GM12801 (cell line): Measurements from ENCODE around the gene GOLIM4.

Experiments used
- TF ChIP-seq, protein P1 (sequence below): IDR thresholded peaks from one replicate; pipeline ENCODE4 v1.5.1; 2011; ENCODE audit warnings: control low read depth; ENCODE audit not compliant: insufficient read length; ENCODE audit errors: extremely low read depth

GOLIM4 gene

GRCh38 chr3:168068346-168068745, 27.4 kb downstream of the GOLIM4 start:
- TF ChIP-seq, protein P1, sequence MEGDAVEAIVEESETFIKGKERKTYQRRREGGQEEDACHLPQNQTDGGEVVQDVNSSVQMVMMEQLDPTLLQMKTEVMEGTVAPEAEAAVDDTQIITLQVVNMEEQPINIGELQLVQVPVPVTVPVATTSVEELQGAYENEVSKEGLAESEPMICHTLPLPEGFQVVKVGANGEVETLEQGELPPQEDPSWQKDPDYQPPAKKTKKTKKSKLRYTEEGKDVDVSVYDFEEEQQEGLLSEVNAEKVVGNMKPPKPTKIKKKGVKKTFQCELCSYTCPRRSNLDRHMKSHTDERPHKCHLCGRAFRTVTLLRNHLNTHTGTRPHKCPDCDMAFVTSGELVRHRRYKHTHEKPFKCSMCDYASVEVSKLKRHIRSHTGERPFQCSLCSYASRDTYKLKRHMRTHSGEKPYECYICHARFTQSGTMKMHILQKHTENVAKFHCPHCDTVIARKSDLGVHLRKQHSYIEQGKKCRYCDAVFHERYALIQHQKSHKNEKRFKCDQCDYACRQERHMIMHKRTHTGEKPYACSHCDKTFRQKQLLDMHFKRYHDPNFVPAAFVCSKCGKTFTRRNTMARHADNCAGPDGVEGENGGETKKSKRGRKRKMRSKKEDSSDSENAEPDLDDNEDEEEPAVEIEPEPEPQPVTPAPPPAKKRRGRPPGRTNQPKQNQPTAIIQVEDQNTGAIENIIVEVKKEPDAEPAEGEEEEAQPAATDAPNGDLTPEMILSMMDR, result no peak

DNA sequence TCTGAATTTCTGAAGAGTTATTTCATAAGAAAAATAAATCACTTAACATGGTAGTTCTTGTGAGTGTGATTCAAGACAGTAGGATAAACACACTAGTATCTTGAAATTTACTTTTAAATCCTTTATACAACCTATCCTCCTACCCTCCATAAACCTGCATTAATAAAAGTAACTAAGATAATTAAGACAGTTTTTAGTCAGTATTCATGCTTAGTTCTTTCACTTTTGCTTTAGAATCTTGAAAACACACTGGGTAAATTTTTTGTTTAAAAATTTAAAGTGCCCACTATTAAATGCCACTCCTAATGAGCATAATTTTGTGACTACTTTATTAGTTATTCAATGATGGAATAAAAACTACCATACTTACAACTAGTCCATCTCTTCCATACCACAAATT, 28.8 kb downstream of the GOLIM4 start:
- TF ChIP-seq, protein P1, result no peak

DNA sequence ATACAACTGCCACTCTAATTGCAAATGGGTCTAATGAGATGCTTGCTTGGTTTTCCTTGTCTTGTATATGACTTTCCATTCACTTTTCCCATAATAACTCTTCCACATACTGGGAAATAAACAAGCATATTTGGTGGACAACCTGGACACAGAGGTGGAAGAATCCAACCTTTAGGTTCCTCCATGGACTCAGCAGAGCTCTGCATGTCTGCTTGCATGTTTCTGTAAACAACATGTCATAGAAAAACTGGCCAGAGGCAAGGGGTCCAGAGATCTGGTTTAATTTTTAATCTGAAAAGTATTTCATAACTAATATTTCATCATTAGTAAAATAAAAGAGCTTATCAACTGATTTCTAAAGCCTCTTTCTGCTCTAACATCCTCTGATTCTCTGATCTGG, 30.2 kb downstream of the GOLIM4 start:
- TF ChIP-seq, protein P1, result no peak

- TF ChIP-seq, protein P1, result no peak
Measured at GRCh38 chr3:168063122-168063521, 32.6 kb downstream of the GOLIM4 start.

DNA sequence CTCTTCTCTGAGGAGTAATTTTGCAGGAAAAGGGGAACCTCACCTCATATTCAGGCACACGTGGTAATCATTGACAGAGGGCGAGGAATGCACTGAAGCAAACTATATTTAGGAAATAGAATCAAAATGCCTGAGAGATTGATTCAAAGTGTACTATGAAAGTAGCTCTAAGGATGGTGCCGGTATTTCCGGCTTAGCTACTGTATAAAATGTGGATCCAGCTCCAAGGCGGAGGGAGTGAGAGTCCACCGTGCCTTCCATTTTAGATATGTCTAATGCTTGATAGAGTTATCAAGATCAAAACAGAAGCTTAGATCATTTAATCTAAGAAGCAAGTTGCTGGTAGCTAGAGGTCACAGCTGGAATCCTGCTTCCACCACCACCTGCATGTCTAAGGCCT, 33.0 kb downstream of the GOLIM4 start:
- TF ChIP-seq, protein P1, result no peak

DNA sequence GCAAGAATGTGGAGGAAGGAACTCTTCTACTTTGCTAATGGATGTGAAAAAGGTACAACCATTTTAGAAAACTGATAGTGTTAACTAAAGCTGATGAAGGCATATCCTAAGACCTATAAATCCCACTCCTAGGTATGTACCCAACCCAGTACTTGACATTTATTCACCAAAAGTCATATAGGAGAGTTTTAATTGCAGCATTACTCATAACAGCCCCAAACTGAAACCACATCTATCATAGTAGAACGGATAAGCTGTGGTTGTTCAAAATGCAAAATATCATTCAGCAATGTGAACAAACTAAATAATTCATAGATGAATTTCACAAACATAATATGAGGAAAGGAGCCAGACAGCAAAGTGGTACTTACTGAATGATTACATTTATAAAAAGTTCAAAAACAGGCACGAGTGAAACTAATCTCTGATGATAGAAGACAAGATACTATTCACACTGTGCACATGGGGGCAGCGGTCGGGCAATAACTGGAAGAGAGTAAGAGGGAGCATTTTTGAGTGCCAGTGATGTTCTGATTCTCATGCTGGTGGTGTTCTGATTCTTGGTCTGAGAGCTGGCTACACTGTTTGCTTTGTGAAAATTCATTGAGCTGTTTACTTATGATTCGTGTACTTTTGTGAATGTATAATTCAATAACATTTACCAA, 34.3 kb downstream of the GOLIM4 start:
- TF ChIP-seq, protein P1, result no peak

- TF ChIP-seq, protein P1, result no peak
Measured at GRCh38 chr3:168060317-168060716, 35.4 kb downstream of the GOLIM4 start.
